Neural cell (in vitro differentiated cells): Measurements from ENCODE around the gene CDK13. TPM values are rescaled to one million over a fixed set of nuclear protein-coding genes. Genes with fewer than 3 reads are reported as not detected.

Experiments used
- H2AFZ ChIP-seq: fragments of 200-600, 300-800 bp; sonication (generic), shearing (Covaris generic); 2 replicates; pipeline ENCODE4 v1.6.0; 2014; ENCODE audit warnings: low read depth, mild to moderate bottlenecking, antibody characterized with exemption, low read length, moderate library complexity
- H3F3A ChIP-seq: fragments of 200-600 bp; shearing (Covaris generic); 2 replicates; pipeline ENCODE4 v1.6.1; 2016; ENCODE audit warnings: mild to moderate bottlenecking, moderate library complexity, mixed read lengths, antibody characterized with exemption, low read length; ENCODE audit not compliant: insufficient read depth, poor library complexity, severe bottlenecking
- H3K27ac ChIP-seq: fragments of 200-600, 300-800 bp; sonication (generic), shearing (Covaris generic); 2 replicates; pipeline ENCODE4 v1.5.1; 2014; ENCODE audit warnings: mild to moderate bottlenecking, low read length, moderate library complexity
- H3K27me3 ChIP-seq: fragments of 300-800, 200-600 bp; sonication (generic), shearing (Covaris generic); 2 replicates; pipeline ENCODE4 v1.6.0; 2014; ENCODE audit warnings: mild to moderate bottlenecking, low read depth, low read length, moderate library complexity; ENCODE audit not compliant: insufficient read depth
- H3K36me3 ChIP-seq: fragments of 300-800, 200-600 bp; sonication (generic), shearing (Covaris generic); 2 replicates; pipeline ENCODE4 v1.5.1; 2014; ENCODE audit warnings: mild to moderate bottlenecking, antibody characterized with exemption, low read length, moderate library complexity; ENCODE audit not compliant: insufficient read depth
- H3K4me2 ChIP-seq: fragments of 300-800, 200-600 bp; sonication (generic), shearing (Covaris generic); 2 replicates; pipeline ENCODE4 v1.6.0; 2014; ENCODE audit warnings: mild to moderate bottlenecking, low read length
- H3K4me3 ChIP-seq: fragments of 300-800, 200-600 bp; sonication (generic), shearing (Covaris generic); 2 replicates; pipeline ENCODE4 v1.5.1; 2014; ENCODE audit warnings: mild to moderate bottlenecking, low read length, moderate library complexity
- H3K79me2 ChIP-seq: fragments of 200-600 bp; shearing (Covaris generic); replicated peaks from 2 replicates; pipeline ENCODE4 v1.6.0; 2014; ENCODE audit warnings: mild to moderate bottlenecking, low read length, moderate library complexity; ENCODE audit not compliant: insufficient read depth
- H3K9ac ChIP-seq: fragments of 300-800, 200-600 bp; sonication (generic), shearing (Covaris generic); 2 replicates; pipeline ENCODE4 v1.6.1; 2016; ENCODE audit warnings: mild to moderate bottlenecking, low read length, mixed read lengths
- H3K9me2 ChIP-seq: fragments of 200-600 bp; shearing (Covaris generic); 2 replicates; pipeline ENCODE4 v1.6.1; 2016; ENCODE audit warnings: mild to moderate bottlenecking, low read length, mixed read lengths; ENCODE audit not compliant: insufficient read depth
- H3K9me3 ChIP-seq: fragments of 200-600, 300-800 bp; sonication (generic), shearing (Covaris generic); 2 replicates; pipeline ENCODE4 v1.6.1; 2016; ENCODE audit warnings: mild to moderate bottlenecking, mixed run types, low read length, moderate library complexity, mixed read lengths
- H4K20me1 ChIP-seq: fragments of 200-600 bp; shearing (Covaris generic); 2 replicates; pipeline ENCODE4 v1.6.1; 2016; ENCODE audit warnings: mild to moderate bottlenecking, mixed run types; ENCODE audit not compliant: insufficient read depth
- EP300 ChIP-seq: fragments of 450-650 bp; conservative IDR thresholded peaks from 2 replicates; pipeline ENCODE4 v1.6.1; 2014; ENCODE audit warnings: antibody characterized with exemption, mild to moderate bottlenecking, moderate library complexity; ENCODE audit not compliant: poor library complexity, severe bottlenecking
- EZH2 ChIP-seq: fragments of 200-600, 300-800 bp; shearing (Covaris generic), sonication (generic); IDR thresholded peaks from 2 replicates; pipeline ENCODE4 v1.6.1; 2014; ENCODE audit warnings: antibody characterized with exemption, low read length, borderline replicate concordance, mild to moderate bottlenecking; ENCODE audit not compliant: insufficient read depth, poor library complexity, severe bottlenecking
- MXI1 ChIP-seq: fragments of 450-650 bp; conservative IDR thresholded peaks from 2 replicates; pipeline ENCODE4 v1.6.1; 2014; ENCODE audit warnings: antibody characterized with exemption, mild to moderate bottlenecking; ENCODE audit not compliant: poor library complexity, severe bottlenecking
- POLR2AphosphoS5 ChIP-seq: IDR thresholded peaks from 2 replicates; pipeline ENCODE4 v1.6.1; 2012
- RAD21 ChIP-seq: fragments of 450-650 bp; conservative IDR thresholded peaks from 2 replicates; pipeline ENCODE4 v1.6.1; 2014; ENCODE audit warnings: antibody characterized with exemption, mild to moderate bottlenecking, moderate library complexity
- SMC3 ChIP-seq: fragments of 450-650 bp; conservative IDR thresholded peaks from 2 replicates; pipeline ENCODE4 v1.6.1; 2014; ENCODE audit warnings: antibody characterized with exemption, mild to moderate bottlenecking, moderate library complexity; ENCODE audit not compliant: poor library complexity
- TAF1 ChIP-seq: IDR thresholded peaks from 2 replicates; pipeline ENCODE4 v1.6.1; 2012; ENCODE audit warnings: low read depth
- polyA plus RNA-seq: library from polyadenylated mRNA; depleted of rRNA; stranded (reverse); fragments of >200 nt; gene quantifications from 2 replicates; pipeline ENCODE4 v1.2.3, GENCODE V29; 2014
- TF ChIP-seq, protein P1 (sequence below): IDR thresholded peaks from 2 replicates; pipeline ENCODE4 v1.6.1; 2012; ENCODE audit warnings: borderline replicate concordance
- TF ChIP-seq, protein P2 (sequence below): fragments of 450-650 bp; IDR thresholded peaks from 2 replicates; pipeline ENCODE4 v1.5.1; 2014; ENCODE audit warnings: antibody characterized with exemption, mild to moderate bottlenecking, moderate library complexity; ENCODE audit not compliant: poor library complexity, severe bottlenecking

CDK13 gene
- polyA plus RNA-seq, 1 donor from 2014 or later = 27.0 TPM

GRCh38 chr7:39967406-39968161 lies 17.5 kb downstream of the CDK13 start:
- TF ChIP-seq, protein P1, sequence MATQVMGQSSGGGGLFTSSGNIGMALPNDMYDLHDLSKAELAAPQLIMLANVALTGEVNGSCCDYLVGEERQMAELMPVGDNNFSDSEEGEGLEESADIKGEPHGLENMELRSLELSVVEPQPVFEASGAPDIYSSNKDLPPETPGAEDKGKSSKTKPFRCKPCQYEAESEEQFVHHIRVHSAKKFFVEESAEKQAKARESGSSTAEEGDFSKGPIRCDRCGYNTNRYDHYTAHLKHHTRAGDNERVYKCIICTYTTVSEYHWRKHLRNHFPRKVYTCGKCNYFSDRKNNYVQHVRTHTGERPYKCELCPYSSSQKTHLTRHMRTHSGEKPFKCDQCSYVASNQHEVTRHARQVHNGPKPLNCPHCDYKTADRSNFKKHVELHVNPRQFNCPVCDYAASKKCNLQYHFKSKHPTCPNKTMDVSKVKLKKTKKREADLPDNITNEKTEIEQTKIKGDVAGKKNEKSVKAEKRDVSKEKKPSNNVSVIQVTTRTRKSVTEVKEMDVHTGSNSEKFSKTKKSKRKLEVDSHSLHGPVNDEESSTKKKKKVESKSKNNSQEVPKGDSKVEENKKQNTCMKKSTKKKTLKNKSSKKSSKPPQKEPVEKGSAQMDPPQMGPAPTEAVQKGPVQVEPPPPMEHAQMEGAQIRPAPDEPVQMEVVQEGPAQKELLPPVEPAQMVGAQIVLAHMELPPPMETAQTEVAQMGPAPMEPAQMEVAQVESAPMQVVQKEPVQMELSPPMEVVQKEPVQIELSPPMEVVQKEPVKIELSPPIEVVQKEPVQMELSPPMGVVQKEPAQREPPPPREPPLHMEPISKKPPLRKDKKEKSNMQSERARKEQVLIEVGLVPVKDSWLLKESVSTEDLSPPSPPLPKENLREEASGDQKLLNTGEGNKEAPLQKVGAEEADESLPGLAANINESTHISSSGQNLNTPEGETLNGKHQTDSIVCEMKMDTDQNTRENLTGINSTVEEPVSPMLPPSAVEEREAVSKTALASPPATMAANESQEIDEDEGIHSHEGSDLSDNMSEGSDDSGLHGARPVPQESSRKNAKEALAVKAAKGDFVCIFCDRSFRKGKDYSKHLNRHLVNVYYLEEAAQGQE = no peak
- TF ChIP-seq POLR2AphosphoS5 (no peak), EP300 (no peak), MXI1 (no peak), EZH2 (no peak), RAD21 (no peak), TAF1 (no peak), SMC3 (no peak)
- TF ChIP-seq, protein P2, sequence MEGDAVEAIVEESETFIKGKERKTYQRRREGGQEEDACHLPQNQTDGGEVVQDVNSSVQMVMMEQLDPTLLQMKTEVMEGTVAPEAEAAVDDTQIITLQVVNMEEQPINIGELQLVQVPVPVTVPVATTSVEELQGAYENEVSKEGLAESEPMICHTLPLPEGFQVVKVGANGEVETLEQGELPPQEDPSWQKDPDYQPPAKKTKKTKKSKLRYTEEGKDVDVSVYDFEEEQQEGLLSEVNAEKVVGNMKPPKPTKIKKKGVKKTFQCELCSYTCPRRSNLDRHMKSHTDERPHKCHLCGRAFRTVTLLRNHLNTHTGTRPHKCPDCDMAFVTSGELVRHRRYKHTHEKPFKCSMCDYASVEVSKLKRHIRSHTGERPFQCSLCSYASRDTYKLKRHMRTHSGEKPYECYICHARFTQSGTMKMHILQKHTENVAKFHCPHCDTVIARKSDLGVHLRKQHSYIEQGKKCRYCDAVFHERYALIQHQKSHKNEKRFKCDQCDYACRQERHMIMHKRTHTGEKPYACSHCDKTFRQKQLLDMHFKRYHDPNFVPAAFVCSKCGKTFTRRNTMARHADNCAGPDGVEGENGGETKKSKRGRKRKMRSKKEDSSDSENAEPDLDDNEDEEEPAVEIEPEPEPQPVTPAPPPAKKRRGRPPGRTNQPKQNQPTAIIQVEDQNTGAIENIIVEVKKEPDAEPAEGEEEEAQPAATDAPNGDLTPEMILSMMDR = no peak
- H2AFZ ChIP-seq = no peak overlapping the region
- H3K4me2 ChIP-seq = no peak overlapping the region
- H4K20me1 ChIP-seq = no peaks in the 10 kb centered on the region
- no peaks in the 10 kb centered on the region for H3F3A ChIP-seq
- no peak overlapping the region for H3K9ac ChIP-seq
- H3K9me3 ChIP-seq = no peaks in the 10 kb centered on the region
- H3K9me2 ChIP-seq = no peaks in the 10 kb centered on the region
- no peak overlapping the region for H3K27ac ChIP-seq
- no peak overlapping the region for H3K4me3 ChIP-seq
- H3K79me2 ChIP-seq = peaks cover 46% of the 10 kb centered on the region
- H3K27me3 ChIP-seq = no peaks in the 10 kb centered on the region
- no peaks in the 10 kb centered on the region for H3K36me3 ChIP-seq

GRCh38 chr7:39969431-39969830 lies 19.4 kb downstream of the CDK13 start:
- Histone ChIP-seq H3K4me3 (no peak overlapping the region), H3K4me2 (no peak overlapping the region), H3K27me3 (no peaks in the 10 kb centered on the region), H3K9ac (no peak overlapping the region), H3K36me3 (no peaks in the 10 kb centered on the region), H3K79me2 (peaks cover 64% of the 10 kb centered on the region), H3K9me2 (no peaks in the 10 kb centered on the region), H3F3A (no peaks in the 10 kb centered on the region), H3K27ac (no peak overlapping the region), H2AFZ (no peak overlapping the region), H4K20me1 (no peaks in the 10 kb centered on the region), H3K9me3 (no peaks in the 10 kb centered on the region)
- no peak for TF ChIP-seq RAD21
- TF ChIP-seq MXI1 = no peak
- TF ChIP-seq, protein P2 = no peak
